Effector CD4-positive, alpha-beta T cell (primary cell): ENCODE measurements around the gene MYRFL.

Experiments
- DNase-seq: peaks from one replicate; pipeline ENCODE4 v3.0.0-alpha.2; 2020

The MYRFL gene

DNA sequence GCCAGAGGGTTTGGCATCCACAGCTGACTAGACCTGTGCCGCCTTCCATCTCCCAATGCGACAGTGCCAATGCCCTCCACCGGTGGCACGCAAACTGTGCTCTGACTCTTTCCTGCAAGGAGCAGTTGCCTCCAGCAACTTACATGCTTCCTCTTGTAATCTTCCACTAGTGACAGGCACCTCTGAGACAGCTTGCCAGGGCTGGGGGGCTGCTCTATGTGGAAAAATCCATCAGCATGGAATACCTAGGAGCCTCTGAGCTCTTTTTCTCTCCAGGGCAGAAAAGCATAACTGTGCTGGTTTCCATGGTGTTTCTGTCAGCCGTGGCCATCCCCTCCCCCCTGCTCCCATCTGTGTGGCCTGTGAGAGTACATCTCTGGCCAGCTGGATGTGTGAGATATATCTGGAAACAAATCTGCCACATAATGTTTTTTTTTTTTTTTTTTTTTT is 110.6 kb downstream of the MYRFL start:
- DNase-seq, result no peak

DNA sequence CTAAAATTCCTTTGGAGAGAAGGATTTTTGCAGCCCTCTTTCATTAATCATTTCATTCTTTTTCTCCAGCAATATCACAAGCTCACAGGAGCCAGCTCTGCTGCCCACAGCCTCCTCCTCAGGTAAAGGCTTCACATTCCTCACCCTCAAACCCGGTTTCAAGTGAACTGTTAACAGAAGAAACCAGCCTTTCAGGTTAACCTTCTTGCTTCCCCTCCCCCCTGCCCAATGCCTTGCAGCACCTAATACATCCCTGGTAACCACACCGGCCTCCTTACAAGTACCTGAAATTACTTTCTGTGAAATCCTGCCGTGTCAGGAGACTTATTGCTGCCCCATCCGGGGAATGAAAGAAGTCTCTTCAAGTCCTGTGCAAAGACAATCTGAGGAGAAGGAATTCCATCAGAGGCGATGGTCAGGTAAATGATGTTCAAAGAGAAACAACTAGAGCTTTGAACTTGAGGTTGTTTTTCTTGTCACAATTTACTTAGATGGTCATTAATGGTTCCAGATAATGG is 111.2 kb downstream of the MYRFL start:
- no peak for DNase-seq

DNA sequence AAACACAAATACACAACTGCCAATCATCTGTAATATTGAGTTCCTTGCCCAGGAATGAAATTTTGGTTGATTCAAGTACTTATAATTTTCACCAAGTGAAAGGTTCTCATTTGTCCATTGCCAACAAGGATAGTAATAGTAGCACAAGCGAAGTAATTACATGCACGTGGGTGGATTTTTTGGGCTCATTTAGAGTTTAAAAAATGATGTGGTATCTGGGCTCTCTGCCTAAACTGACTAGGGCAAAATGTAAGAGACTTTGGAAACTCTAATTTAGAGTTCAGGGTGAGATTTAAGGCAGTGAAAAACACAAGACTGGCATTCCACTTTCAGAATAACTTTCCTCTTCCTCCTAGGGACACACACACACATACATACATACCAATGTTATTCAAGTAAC is 111.7 kb downstream of the MYRFL start:
- DNase-seq, result no peak

DNA sequence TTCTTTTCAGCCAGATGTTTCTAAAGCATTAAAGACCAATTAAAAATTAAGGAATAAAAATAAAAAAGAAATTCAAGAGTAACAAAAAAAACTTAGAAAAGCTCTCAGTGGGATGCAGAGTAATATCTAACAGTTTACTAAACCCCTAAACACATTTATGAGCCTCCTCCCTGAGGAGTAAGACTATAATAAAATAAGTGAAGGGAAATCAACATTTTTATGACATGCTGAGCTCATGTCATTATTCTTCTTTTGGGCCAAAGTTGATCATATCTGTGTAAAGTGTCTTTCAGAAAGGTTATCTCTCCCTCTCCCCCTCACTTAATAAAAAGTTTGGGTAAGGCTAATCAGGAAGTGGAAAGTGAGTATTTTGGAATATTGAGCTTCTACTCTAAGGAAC is 122.1 kb downstream of the MYRFL start:
- DNase-seq, result no peak

DNA sequence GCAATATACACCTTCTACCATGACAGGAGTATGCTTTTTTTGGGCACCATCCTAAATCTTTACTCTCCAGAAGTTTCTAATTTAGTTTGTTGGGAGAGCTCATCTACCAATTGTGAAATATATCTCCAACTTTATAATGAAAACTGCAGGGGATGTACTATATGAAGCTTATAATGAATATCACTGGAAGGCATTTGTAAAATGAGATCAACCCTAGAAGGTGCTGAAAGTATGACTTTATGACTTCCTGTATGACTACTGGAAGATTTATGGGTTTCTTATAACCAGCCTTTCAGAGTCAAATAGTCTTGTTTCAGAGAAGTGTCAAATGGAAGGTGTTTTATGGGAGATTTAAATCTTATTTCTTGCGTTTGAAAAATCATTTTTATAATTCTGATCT is 122.9 kb downstream of the MYRFL start:
- DNase-seq, result no peak

DNA sequence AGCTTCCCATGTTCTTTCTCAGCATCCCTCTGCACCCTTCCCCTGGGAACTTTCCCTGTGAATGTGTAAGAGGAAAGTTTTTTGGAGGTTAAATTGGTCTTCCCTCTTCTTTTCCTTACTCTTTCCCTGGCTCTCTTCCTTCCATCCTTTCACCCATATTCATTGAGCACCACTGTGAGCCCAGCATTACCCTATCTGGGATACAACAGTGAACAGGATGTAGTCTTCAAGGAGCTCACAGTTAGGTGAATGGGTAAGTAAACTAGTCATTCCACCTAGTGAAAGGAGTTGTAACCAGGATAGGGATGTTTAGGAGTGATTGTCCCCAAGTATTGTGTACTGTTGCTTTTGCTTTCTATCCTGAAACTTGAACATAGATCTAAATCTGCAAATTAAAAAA is 123.8 kb downstream of the MYRFL start:
- DNase-seq, result no peak

DNA sequence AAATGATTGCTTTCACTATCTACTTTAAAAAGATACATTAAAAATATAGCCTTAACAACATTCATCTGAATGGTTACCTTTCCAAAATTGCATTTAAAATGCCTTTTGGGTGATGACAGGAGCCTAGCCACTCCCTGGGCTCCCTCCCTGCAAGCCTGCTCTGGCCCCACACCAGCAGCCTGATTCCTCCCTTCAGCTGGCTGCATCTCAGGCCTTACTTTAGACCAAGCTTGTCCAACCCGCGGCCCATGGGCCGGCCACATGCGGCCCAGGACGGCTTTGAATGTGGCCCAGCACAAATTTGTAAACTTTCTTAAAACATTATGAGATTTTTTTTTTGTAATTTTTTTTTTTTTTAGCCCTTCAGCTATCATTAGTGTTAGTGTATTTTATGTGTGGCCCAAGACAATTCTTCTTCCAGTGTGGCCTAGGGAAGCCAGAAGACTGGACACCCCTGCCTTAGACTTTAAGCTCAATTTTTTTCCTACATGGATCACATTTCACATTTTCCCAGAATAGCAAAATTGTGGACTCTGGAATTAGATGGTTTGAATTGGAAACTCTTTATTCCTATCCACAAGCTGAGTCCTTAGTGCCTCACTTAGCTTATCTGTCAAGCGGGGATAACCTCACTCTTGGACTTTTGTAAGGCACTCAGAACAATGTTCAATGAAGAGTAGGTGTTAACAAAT is 124.4 kb downstream of the MYRFL start:
- DNase-seq, result no peak

DNA sequence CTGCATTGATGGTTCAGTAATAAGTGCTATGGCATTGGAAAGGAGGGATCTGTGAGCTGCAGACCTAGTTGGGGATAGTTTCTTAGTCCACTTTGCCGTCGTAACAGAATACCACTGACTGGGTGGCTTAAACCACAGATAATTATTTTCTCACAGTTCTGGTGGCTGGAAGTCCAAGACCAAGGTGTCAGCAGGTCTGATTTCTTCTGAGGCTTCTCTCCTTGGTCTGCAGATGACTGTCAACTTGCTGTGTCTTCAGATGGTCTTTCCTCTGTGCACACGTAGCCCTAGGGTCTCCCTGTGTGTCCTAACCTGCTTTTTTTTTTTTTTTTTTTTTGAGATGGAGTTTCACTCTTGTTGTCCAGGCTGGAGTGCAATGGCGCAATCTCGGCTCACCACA is 126.1 kb downstream of the MYRFL start:
- no peak for DNase-seq

DNA sequence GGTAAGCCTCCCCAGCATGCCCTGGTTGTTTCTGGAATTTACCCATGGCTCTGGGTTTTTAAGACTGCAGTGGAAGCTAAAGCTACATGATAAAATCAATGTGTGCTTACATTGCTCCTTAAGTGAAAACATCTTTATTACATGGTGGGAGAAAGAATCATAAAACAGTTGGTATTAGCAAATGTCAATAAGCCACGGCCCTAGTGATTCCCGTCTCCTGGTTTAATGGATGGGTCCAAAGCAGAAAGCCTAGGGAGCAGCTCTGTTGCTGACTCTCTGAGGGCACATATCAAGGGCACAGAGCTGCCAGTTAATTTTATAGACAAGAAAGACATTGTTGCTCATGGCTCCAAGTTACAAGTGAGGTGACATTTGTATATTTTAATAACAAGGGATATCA is 127.9 kb downstream of the MYRFL start:
- DNase-seq, result no peak

DNA sequence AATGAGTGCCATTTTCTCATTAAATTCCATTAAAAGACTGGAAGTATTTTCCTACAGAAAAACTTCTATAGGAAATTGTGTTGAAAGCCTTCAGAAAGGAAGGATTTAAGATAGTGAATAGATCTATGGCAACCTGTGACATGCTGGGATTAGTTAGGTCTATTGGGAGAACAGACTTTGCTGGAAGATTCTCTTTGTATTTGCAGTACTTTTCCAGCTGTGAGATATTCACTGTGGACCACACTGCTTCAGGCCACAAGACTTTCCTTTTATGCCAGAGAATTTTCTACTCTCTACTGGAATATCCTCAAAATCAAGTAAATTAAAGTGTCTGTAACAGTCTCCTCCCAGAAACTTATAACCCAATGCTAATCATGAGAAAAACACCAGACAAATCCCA is 136.2 kb downstream of the MYRFL start:
- DNase-seq, result no peak

DNA sequence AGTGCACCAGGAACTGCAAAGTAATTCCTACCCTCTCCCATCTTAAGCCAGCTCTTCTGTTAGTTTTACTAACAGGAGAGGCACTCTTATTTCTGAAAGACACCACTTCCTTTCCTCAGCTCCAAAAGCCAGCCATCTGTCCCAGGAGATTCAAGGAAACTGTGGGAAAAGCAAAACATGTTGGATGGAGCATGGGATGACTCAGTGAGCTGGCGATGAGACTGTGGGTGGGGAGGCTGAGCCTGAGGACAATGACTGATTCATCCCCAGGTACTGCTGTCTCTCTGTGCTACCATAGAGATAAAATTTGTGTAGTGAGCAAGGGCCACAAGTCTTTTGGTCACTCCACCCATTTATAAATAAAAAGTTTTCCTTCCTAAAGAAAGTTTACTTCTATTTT is 141.4 kb downstream of the MYRFL start:
- DNase-seq, result no peak

DNA sequence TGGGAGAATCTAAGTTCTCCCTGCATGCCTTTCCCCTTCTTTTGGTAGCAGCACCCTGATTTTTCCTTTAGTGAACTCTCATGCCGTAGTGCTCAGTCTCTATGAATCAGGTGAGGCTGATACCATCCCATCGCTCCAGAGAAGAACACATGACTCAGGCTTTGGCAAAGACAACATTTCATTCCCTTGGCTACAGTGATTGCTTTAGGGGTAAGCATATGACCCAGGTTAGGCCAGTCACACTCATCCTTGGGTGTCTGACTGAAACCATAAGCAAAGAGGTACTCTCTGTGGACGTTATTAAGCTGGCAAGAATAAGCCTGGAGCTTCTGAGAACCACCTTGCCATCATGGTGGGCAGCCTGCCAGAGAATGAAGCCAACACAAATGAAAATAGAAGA is 141.8 kb downstream of the MYRFL start:
- DNase-seq, result no peak

DNA sequence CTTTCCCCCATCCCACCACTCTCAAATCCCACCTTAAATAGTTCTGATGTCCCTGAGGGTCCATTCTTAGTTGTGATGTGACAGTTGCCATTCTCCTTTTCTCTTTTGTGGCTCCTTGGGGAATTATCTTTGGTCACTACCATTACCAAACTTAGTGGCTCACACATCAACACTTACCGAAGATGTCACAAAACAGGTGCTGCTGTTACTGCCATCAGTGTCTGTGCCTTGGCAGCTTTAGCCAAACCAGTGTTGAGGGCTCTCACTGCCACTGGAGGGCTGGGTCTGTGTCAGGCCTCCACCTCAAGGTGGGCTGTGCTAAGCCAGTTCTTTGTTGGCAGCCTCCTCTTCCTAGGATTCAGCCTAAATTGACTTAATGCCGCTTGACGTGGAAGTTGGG is 144.0 kb downstream of the MYRFL start:
- DNase-seq, result no peak

DNA sequence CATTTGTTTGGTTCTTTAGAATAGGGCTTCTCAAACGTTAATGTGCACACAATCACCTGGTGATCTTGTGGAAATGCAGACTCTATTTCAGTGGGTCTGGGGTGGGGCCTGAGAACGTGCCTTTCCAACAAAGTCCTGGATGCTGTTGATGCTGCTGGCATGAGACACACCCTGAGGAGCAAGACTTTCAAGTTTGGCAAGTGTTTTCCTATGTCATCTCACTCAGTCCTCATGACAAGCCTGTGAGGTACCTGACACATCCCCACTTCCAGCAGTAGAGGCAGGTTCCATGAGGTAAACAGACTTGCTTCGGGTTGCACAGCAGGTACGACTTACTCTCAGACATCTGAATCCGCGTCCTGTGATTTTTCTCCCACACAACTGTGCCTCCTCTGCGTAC is 147.1 kb downstream of the MYRFL start:
- no peak for DNase-seq

DNA sequence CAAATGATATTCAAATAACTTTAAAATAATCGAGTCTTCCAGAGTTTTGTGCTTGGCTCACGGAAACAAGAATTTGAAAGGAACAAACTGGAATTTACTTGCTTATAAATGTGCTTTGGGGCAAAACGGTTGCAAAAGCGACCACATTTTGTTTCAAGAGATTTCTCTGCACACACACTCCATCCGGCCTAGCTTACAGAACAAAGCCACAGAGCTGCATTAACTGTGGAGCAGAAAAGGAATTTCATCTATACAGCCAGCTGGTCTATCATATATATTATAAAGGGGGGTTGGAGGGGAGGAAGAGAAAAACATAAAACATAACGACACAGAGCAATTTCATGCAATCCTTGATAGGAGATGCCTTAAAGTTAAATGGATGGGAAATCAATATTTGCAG is 153.0 kb downstream of the MYRFL start:
- no peak for DNase-seq

DNA sequence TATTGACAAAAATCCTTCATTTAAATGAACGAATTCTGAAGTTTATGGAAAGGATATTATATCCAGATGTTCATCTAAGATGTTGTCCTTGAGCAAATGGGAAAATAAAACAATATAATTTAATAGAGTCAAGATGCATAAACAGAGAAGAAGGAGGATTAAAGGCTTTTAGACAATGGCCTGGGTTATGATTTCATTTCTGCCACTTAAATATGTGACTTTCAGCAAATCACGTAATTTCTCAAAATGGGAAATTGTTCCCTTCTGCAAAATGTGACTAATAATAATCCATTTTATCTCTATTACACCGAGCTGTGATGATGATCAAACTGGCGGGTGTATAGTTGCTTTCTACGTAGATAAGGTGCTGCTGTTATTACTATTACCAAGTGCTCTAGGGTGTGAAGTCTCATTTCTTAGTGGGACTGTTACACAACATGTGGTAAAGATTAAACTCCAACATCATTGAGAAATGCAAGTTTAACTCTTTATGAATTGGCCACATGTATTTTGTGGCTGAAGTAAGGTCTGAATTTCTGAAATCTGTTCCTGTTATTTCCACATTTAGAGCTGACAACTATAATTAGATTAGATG is 157.0 kb downstream of the MYRFL start:
- no peak for DNase-seq

DNA sequence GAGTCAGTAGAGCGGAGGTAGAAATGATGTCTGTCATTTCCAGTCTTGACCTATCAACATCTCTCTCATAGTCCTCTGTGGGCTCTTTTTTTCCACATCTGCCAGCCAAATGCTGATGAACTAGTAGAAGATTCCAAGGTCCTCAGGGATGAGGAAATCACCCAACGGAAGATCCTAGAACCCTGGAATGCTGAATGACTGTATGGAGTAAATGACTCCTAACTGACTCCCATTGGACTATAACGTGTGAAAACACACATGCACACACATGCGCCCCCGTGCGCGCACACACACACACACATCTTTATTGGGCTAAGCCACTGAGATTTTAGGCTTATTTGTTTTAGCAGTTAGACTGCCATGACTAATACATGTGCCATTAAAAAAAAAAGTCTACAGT is 159.2 kb downstream of the MYRFL start:
- no peak for DNase-seq

DNA sequence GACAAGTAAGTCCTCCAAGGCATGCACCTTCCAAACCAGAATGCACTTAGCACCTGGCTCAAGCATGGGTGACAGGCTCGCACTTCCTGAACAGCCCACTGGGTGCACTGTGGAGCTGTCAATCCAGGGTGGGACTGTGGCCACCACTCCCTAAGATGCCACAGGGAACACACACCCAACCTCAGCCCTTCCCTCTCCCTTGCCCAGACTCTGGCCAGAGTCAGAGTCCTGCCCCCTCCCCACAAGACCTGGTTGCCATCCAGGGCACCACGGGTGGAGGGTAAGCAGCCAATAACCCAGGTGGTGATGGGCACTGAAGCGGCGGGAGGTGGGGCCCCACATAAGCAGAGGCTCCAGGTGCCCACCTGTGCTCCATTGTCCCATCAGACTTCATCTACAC is 160.6 kb downstream of the MYRFL start:
- no peak for DNase-seq

DNA sequence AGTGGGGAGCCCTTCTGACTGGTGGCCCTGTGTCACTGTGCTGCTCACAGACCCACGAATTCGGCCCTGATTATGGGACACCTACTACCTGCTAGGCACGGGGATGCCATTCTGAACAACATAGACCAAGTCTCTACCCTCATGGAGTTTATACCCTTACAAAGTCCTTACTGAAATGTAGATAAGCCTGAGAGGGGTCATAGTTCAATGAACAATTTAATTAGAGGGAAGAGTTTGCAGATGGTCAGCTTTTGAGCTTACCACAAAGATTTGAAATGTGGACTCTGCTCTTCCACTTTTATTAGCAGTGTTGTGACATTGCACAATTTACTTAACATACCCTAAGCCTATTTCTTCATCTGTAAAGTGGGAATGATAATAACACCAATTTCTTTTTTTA is 161.1 kb downstream of the MYRFL start:
- no peak for DNase-seq

DNA sequence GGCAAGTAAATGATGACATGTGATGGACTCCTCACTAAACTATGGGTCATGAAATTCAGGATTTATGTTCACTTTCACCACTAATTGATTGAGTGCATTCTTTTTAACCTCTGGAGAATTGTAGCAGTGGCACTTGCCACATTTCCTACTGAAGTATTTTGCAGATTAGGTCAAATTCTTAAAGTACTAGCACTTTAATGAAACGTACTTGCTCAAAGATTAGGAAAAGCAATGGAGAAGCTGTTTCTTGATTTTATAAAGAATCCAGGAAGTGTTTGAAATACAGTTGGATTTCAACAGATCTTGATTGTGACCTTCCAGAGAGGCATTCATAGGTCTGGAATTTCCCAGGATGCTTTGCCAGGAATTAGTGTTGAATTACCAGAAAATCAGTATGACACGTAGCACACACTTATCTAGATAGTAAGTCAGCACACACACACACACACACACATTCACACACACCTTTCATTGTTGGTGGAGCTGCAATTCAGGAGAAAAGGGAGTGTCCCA is 162.6 kb downstream of the MYRFL start:
- no peak for DNase-seq

DNA sequence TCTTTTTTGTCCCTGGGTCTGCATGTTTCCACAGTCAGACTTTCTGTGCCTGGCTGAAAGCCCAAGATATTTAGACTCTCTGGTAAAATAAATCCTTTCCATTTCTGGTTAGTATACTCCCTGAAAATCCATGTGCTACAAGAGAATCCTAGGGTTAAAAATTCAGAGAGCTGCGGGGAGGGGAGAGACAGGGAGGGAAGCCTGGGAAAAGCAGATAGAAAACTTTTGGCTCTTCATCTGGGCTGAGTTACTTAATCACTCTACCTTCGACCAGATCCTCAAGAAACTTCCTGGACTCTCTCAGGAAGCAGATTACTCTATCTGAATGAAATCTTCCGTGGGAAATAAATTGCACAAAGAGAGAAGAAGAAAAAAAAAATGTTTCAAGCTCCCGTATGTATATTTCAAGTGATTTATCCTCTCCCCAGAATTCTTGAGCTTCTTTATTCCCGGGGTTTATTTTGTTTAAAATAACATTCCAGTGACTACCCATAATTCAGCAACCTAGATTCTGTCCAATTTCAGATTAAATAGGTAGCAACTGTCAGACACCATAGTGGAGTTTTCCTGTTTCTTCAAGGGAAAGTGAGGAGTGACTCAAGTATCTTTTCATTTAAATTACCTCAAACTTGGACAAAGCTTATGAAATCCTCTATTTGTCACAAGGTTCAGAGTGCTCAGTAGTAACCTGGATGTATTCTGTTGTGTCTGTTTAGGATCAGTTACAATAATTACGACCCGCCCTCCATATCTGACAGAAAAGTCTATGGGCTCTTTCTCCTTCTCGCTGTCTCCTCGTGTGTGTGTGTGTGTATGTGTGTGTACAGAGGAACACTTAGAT is 163.7 kb downstream of the MYRFL start:
- no peak for DNase-seq

DNA sequence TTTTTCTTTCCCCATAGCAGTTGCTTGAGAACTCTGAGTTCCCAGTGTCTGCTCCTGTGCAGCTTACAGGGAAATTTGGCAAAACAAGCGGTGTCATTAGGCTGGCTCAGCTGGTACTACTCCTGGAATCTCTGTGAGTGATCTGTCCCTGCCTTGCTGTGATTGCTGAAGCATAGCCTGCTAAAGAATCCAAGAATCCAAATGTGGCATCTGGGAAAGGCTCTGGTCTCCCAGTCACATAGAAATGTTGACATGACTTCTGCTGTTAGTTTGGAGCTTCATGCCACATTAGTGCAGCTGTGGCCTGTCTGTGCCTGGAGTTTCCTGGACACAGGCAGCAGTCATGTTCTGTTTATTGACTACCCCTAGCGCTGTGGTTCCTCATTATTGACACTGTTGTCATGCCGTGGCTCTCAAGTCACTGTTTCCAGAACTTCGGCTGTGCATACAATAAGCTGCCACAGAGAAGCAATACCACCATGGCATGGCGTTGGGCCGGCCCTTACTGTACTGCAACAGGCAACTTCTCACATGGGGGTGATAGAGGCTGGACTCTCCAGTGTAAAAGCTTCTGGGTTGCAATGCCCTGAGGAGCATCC is 166.8 kb downstream of the MYRFL start:
- DNase-seq, result no peak

DNA sequence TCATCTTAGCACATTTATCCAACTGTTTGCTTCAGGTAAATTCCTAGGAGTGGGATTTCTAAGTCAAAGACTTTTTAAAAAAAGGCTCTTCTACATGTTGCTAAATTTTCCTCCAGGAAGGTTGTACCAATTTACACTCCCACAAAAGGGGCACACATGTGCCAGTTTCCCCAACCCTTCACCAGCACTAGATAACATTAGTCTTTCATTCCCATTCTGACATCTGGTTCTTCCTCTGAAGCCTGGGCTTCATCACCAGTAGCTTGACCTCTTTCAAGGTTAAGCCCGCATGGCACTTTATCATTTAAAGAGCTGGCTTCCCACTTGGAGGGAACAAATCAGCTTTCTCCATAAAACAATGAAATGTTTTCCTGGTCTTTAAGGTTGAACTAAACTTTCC is 168.4 kb downstream of the MYRFL start:
- DNase-seq, result no peak
